PC-9 (cell line): ENCODE measurements around the gene ANKS4B. TPM values are rescaled to one million over a fixed set of nuclear protein-coding genes. Genes with fewer than 3 reads are reported as not detected.

Experiments used
- BruUV-seq: library from RNA; stranded (reverse); fragments of 400-500 nt; replicated peaks from 2 replicates; lab custom pipeline; 2021; lab: Mats Ljungman, UMichigan
- CTCF ChIA-PET: fragments of 300-600 bp; sonication (Branson Sonifier 250); formaldehyde crosslinking; loops from one replicate; lab custom pipeline; 2022; ENCODE audit warnings: antibody characterized with exemption; lab: Charles Lee
- POLR2A ChIA-PET: fragments of 300-600 bp; sonication (Branson Sonifier 250); formaldehyde crosslinking; loops from one replicate; lab custom pipeline; 2022; ENCODE audit warnings: antibody characterized with exemption; ENCODE audit not compliant: unreplicated experiment; lab: Charles Lee
- DNase-seq, 2 experiments: peaks; one replicate each; pipeline versions ENCODE4 v3.0.0 to v3.0.0-alpha.2; 2015 to 2022; ENCODE audit warnings: mixed read lengths in 1 of 2
- H2AFZ ChIP-seq: fragments of 200-600 bp; sonication (generic); 2 replicates; pipeline ENCODE4 v1.8.1; 2017; ENCODE audit warnings: antibody characterized with exemption
- H3F3A ChIP-seq: fragments of 200-600 bp; sonication (generic); 2 replicates; pipeline ENCODE4 v1.8.1; 2017; ENCODE audit warnings: antibody characterized with exemption, mild to moderate bottlenecking, low read depth; ENCODE audit not compliant: insufficient read depth
- H3K27ac ChIP-seq: fragments of 200-600 bp; sonication (generic); 2 replicates; pipeline ENCODE4 v1.6.1; 2016; ENCODE audit warnings: mixed run types
- H3K27me3 ChIP-seq: fragments of 200-600 bp; sonication (generic); 2 replicates; pipeline ENCODE4 v1.6.1; 2016; ENCODE audit warnings: low read depth, mixed run types; ENCODE audit not compliant: insufficient read depth
- H3K36me3 ChIP-seq: fragments of 200-600 bp; sonication (generic); 2 replicates; pipeline ENCODE4 v1.6.1; 2016; ENCODE audit warnings: low read depth, mixed run types
- H3K4me1 ChIP-seq: fragments of 200-600 bp; sonication (generic); replicated peaks from 2 replicates; pipeline ENCODE4 v1.6.1; 2016; ENCODE audit warnings: mixed run types; ENCODE audit not compliant: insufficient read depth
- H3K4me2 ChIP-seq: fragments of 200-600 bp; sonication (generic); 2 replicates; pipeline ENCODE4 v1.6.1; 2017; ENCODE audit warnings: mixed run types
- H3K4me3 ChIP-seq: fragments of 200-600 bp; sonication (generic); 2 replicates; pipeline ENCODE4 v1.6.1; 2016; ENCODE audit warnings: mixed run types
- H3K79me2 ChIP-seq: fragments of 200-600 bp; sonication (generic); 2 replicates; pipeline ENCODE4 v1.6.1; 2017; ENCODE audit warnings: low read depth, mixed run types
- H3K9me2 ChIP-seq: fragments of 200-600 bp; sonication (generic); 2 replicates; pipeline ENCODE4 v1.8.1; 2017; ENCODE audit warnings: mild to moderate bottlenecking; ENCODE audit not compliant: insufficient read depth
- H3K9me3 ChIP-seq: fragments of 200-600 bp; sonication (generic); 2 replicates; pipeline ENCODE4 v1.8.1; 2016; ENCODE audit warnings: low read depth; ENCODE audit not compliant: insufficient read depth
- H4K20me1 ChIP-seq: fragments of 200-600 bp; sonication (generic); 2 replicates; pipeline ENCODE4 v1.8.1; 2017; ENCODE audit not compliant: insufficient read depth
- CTCF ChIP-seq: fragments of 200-600 bp; sonication (generic); conservative IDR thresholded peaks from 2 replicates; pipeline ENCODE4 v1.6.1; 2017; ENCODE audit warnings: mixed run types, antibody characterized with exemption, mild to moderate bottlenecking, moderate library complexity
- EZH2 ChIP-seq: fragments of 200-600 bp; sonication (generic); IDR thresholded peaks from 2 replicates; pipeline ENCODE4 v1.8.0; 2017; ENCODE audit warnings: antibody characterized with exemption, low read depth
- intact Hi-C: fragments of 100-400 bp; cut with micrococcal nuclease; formaldehyde crosslinking; loops from one replicate; pipeline ENCODE4 v1.10.0; 2022; ENCODE audit not compliant: unreplicated experiment
- total RNA-seq: library from RNA; stranded (reverse); gene quantifications from 2 replicates; pipeline ENCODE4 v1.2.3, GENCODE V29; 2021

Gene ANKS4B
- total RNA-seq, 1 experiment from 2014 or later: not detected

- TF ChIP-seq CTCF: no peak
- no peak for TF ChIP-seq EZH2
- Histone ChIP-seq H3K79me2 (no peaks in the 10 kb centered on the region), H3K9me3 (no peaks in the 10 kb centered on the region), H3K27me3 (peaks cover 70% of the 10 kb centered on the region), H3K27ac (no peak overlapping the region), H3K4me2 (no peak overlapping the region), H3K4me3 (no peak overlapping the region), H4K20me1 (no peaks in the 10 kb centered on the region; the same call in 1 of the 2 replicates), H3K9me2 (no peaks in the 10 kb centered on the region), H3K4me1 (no peaks in the 10 kb centered on the region), H3K36me3 (no peaks in the 10 kb centered on the region), H2AFZ (no peak overlapping the region), H3F3A (no peaks in the 10 kb centered on the region)
- intact Hi-C loops: no loop called here
- ChIA-PET CTCF (no interaction called here), POLR2A (no interaction called here)
- no TSS peak for BruUV-seq
- DNase-seq: no peak
These were observed 3.3 kb downstream of the ANKS4B start for GRCh38 chr16:21236831-21237230.

GRCh38 chr16:21239646-21240045 is 6.1 kb downstream of the ANKS4B start:
- intact Hi-C loops: no loop called here
- ChIA-PET POLR2A (no interaction called here), CTCF (no interaction called here)
- Histone ChIP-seq H3K27me3 (peaks cover 57% of the 10 kb centered on the region), H4K20me1 (no peaks in the 10 kb centered on the region; the same call in 1 of the 2 replicates), H3K9me2 (no peaks in the 10 kb centered on the region), H3K79me2 (no peaks in the 10 kb centered on the region), H3K9me3 (no peaks in the 10 kb centered on the region), H3K4me2 (no peak overlapping the region), H2AFZ (no peak overlapping the region), H3K4me3 (no peak overlapping the region), H3K27ac (no peak overlapping the region), H3K4me1 (no peaks in the 10 kb centered on the region), H3K36me3 (no peaks in the 10 kb centered on the region), H3F3A (no peaks in the 10 kb centered on the region)
- TF ChIP-seq CTCF (no peak), EZH2 (no peak)
- DNase-seq: no peak
- no TSS peak for BruUV-seq

GRCh38 chr16:21242756-21243155 is 9.3 kb downstream of the ANKS4B start:
- H2AFZ ChIP-seq: no peak overlapping the region

More at GRCh38 chr16:21242756-21243155, 9.3 kb downstream of the ANKS4B start:
- Histone ChIP-seq H3F3A (no peaks in the 10 kb centered on the region), H3K27me3 (peaks cover 39% of the 10 kb centered on the region), H3K9me2 (no peaks in the 10 kb centered on the region), H3K27ac (no peak overlapping the region), H3K79me2 (no peaks in the 10 kb centered on the region), H4K20me1 (no peaks in the 10 kb centered on the region), H3K36me3 (no peaks in the 10 kb centered on the region), H3K4me1 (no peaks in the 10 kb centered on the region), H3K4me2 (no peak overlapping the region), H3K4me3 (no peak overlapping the region), H3K9me3 (no peaks in the 10 kb centered on the region)
- intact Hi-C loops: no loop called here
- POLR2A ChIA-PET: no interaction called here
- DNase-seq: no peak
- BruUV-seq: no TSS peak
- CTCF ChIA-PET: no interaction called here
- TF ChIP-seq EZH2 (no peak), CTCF (no peak)
